HL-60/S4 treated with phorbol 12-myristate 13-acetate at 8.2 ng/mL for 4 days and 3 days (cell line): Measurements from ENCODE around the gene ZNF800.

Source experiments
- in situ Hi-C: fragments of 300-500 bp; cut with MboI; formaldehyde crosslinking; loops from 2 replicates; pipeline ENCODE4 v1.15.0; 2022; ENCODE audit warnings: low sequenced_read_pairs

The ZNF800 gene

DNA sequence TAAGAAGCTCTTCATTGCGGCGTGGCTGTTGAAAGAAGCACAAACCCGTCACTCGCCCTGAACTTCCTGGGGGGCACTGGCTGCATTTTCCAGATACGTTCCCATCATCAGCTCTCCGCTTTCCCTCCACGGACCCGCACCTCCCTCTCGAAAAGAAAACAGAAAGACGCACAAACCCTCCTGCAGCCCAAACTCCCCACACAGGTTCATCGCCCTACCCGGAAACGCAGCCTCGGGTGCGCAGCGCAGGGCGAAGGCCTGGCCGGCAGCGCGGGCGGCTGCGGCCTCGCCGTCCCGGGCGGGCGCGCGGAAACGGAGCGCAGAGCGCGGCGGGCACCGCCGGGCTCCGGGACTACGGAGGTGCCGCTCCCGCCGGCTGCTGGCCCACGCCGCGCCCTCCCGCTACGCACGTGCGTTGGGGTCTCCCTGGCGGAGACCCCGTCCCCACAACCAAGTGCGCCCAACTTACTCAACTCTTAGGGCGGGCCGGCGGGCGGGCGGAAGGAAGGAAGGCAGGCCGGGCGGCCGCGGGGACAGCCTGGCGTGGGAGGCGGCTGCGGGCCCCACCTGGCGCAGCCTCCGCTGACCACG is 822 bp downstream of the ZNF800 start:
- in situ Hi-C loops, result no loop called here

DNA sequence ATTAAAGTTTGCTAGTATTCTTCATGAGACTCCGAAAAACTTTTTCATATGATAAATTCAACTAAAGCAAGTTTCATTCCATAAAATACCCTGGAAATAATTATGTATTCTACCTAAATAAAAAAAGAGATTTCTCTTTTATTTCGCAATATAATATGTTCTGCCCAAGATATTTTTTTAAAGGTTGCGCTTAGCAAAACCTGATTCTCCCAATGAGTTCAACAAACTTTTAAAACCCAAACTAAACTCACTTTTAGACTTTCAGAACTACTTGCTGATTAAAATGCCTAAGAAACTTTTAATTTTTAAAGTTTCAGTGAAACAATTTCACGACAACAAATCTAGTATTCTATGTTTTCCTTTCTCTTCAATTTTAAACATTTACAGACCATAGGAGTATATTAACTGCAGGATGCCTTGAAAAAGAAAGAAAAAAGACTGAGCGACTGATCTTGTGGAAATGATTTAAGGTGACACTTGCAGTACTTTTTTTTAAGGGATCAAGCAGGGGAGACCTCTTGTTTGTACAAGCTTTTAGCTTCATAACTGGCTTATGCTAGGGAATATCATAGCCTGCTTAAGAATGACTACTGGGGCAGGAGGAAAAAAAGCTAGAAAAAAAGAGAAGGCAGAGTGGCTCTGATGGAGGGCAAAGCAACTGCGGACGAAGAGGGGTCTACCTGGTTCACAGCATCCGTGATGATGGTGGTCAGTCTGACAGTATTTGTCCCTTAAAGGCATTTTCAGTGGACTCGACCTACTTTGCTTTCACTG is 1.5 kb downstream of the ZNF800 start:
- in situ Hi-C loops, result no loop called here

DNA sequence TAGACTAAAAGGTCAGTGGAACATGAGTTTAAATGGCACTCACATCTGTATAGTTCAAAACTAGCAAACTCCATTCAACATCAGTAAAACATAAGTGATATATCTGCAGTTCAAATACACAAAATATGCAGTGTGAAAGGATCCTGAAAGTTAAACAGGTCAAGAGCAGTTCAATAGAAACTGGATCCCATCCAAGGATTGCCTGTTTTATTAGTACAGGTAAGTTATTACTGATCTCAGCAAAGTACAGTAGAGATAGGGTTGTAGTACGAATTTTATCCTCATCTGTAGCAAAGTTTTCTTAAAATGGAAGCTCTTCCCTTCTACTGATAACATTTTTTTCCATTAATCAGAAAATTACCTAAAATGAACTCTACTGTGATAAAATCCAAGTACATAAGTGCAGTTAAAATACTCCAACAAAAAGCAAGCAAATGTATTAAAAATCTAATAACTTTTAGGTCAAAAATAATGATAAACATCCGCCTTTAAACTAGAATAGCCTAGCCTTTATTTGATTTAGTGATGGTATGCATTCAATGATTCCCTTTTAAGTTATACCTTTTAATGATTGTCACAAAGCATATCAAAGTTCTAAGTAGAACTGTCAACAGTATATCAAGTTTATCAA is 2.2 kb downstream of the ZNF800 start:
- in situ Hi-C loops, result no loop called here

DNA sequence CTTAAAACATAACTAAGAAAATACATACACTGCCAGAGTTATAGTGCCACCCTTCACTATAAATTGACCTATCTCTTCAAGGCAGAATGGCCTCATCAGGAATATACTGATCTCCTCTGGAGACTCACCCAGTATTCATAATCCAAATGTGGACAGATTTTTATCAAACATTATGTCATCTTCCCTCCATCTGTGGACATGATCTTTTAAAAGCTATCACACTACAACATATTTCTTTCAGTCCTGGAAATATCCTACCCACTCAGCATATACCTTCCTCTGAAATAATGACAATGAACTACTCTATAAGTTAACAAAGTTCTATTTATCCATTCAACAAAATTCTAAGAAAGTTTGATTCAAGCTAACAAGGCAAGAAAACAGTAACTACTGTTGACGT is 3.2 kb downstream of the ZNF800 start:
- in situ Hi-C loops, result no loop called here

DNA sequence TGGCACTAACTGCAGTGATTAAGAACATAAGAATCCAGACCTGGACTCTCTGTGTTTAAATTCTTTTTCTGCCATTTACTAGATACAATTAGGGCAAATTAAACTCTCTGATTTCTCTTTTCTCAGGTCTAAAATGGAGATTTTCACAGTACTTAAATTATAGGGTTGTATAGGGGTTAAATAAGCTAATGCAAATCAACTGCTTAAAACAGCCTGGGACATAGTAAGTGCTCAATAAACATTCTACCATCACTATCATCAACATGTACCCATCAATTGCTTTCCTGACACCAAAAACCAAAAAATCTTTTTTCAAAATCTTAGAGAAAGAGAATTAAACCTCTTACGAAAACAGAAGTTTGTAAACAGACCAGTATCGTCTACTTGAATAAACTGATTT is 4.5 kb downstream of the ZNF800 start:
- in situ Hi-C loops, result no loop called here

DNA sequence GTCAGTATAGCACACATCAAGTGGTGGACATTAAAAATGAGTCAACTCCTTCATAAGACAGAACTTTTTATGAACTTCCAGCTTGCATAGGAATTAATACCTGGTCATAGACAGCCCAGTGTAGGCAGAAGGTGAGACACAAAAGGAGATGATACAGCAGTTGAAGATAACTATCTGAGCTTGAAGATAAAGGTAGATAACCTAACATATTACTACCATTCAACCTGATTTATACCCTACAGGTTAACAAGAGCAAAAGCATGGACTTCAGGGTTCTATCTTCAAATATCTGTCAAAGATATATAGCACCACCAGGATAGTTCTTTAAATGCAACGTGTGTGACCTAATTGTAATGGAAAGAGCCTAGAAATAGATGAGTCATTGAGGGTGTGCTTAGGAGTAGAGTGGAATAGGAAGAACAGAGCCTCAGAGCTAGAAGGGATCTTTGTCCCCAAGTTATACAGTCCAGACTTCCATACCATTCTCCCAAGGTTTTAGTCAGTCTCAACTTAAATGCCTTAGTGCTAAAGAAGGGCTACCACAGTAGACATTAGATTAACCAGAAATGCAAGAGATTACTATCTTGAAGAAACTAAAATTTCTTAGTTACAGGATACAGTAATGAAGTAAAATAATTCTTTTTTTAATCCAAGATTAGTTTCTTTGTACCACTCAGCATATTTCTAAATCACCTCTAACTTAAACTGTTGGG is 9.2 kb downstream of the ZNF800 start:
- in situ Hi-C loops, result no loop called here

DNA sequence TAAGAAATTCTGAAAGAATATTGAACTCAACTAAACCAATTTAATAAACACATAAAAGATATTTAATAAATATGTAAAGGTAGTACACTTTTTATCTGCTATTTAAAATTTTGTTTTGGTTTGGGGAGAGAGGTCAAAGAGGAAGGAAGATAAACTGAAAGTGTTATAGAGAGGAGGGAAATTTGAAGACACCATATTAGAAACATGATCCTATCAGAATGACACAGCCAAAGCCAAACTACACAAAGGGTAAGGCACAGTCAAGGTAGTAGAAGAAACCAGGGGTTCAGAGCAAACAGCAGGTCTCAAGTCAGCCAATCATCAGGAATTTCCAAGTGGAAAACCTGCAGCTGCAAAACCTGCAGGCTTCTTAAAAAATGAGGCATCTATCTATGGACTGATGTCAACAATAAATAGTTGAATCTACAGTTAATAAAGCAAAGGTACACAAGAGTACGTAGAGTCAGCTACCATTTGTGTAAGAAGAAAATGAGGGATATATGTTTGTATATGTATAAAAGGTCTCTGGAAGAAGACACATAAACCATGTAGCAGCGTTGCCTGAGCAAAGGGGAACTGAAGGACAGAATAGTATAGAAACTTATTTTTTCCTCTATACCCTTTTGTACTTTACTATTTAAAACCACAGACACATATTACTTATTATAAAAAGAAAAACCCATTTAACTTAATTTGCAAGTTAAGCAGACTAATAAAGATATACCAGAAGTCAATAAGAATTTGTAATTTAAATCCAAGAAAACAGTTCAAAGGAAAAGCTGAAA is 10.0 kb downstream of the ZNF800 start:
- in situ Hi-C loops, result no loop called here

DNA sequence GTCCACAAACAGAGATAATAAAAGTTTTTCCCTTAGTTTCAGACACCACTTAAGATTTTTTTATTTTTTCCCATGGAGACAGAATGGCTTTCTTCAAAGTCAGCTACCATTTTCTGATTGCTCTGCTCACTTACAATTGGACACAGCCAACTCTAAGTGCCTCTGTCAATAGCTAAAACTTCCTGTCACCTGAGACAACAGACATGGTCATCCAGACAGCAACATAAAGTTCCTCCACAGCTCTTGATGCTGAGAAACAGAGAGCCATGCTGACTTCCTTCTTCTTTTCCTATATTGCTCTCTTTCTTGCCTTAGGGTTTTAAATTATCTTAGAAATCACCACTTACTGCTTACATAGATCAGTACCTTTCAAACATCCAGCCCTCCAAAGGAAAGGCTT is 12.0 kb downstream of the ZNF800 start:
- in situ Hi-C loops, result no loop called here

DNA sequence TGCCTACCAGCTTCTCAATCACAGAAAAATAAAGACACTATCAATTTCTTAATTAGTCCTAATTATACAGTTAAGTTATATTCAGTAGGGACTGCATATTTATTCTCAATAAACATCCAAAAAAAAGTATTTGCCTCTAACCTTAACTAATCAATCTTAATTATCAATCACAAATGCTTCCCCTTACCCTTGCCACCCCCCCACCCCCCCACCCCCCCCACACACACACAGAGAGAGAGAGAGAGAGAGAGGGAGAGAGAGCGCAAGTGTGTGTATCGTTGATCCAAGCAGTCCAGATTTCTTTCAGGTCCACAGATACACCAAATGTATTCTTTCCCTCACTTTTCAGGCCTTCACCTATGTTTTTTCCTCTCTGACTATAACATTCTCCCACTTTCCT is 12.9 kb downstream of the ZNF800 start:
- in situ Hi-C loops, result no loop called here

DNA sequence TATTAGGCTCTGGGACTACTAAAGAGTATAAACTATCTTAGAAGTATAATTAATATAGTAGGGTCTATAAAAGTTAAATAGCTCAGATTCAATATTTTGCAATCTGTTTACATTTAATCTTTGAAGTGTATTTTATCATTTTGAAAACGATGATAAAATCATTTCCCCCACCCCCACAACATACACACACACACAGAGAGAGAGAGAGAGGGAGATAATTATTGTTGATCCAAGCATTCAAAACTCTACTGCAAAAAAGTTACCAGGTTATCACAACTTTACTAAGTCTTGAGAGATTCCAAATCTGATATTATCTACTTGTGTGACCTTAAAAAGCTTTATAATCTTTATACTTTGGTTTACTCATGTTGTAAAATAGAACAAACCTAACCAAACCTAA is 14.0 kb downstream of the ZNF800 start:
- in situ Hi-C loops, result no loop called here

DNA sequence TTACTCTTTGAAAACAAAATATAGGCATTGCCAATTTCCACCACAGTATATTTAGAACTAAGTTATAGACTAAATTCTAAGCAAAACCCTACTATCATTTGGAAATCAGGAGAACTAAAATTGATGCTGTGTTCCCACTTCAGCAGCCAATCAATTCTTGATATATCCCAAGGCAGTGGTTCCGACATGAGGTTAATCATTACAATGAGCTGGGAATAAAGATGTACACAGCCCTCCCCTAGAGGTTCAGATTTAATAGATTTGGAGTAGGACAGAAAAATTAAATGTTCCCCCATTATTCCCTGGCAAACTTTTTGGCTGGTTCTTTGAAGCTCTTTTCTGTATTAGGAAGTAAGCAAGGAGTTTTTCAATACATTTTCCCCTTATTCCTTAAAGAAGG is 15.1 kb downstream of the ZNF800 start:
- in situ Hi-C loops, result no loop called here

DNA sequence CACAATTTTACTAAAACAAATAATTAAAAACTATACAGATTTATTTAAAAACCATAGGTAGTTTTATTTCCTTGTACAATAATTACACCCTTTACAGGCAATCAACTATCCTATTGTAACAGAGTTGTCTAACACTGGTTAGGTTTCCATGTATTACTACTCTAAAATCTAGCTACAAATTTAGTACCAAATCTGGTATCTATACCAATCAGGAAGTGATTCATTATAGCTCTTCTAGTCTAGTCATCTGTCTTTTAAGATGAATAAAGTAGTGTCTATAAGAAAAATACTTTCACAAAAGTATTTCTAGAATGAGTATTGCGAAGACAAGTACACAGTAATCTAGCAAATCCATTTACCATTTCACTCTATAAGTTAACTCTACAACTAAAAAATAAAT is 16.9 kb downstream of the ZNF800 start:
- in situ Hi-C loops, result no loop called here

DNA sequence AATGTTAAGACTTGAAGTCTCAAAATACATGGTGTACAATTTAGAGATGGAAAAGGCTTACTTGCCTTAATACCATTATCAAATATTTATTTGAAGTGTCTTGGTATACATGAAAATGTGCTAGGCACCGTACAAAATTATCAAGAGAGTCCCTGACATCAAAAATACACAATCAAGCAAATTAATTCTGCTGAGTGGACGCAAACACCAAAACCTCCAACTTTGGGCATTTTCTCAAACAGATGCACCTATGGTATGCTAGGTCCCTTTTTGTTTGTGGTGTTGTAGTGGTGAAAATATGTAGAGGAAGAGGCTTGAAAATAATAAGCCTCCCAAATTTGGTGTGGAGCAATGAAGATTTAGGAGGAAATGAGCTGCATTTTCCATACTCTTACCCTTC is 24.8 kb downstream of the ZNF800 start:
- in situ Hi-C loops, result no loop called here

DNA sequence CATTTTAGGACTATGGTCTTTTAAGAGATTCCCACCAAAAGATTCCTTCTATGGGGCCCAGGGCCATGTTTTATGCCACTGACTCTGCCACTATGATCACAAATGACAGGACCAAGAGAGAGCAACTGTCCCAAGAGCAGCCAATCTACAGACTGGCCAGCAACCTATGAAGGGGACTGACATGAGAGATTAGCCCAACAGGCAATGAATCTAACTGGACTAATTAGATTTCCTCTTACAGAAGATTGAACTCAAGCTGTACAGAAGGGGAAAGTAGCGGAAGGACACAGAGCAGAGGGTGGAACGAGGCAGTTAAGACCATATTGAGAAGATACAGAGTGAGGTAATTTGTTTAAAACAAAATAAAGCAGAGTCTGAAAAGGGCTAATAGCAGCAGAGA is 25.8 kb downstream of the ZNF800 start:
- in situ Hi-C loops, result no loop called here

DNA sequence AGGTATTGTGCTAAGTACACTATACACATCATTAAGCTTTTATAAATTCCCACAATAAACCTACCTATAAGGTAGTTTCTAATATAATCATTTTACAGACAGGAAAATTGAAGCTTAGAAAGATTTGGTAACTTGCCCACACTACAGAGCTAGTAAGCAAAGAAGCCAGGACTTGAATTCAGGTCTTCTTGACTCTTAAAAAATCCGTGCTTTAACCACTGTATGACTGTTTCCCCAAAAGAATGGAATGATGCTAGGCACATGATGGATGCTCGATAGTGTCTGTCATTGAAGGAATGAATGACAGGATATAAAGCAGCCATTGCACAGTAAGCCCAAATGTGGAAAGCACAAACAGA is 26.6 kb downstream of the ZNF800 start:
- in situ Hi-C loops, result no loop called here

DNA sequence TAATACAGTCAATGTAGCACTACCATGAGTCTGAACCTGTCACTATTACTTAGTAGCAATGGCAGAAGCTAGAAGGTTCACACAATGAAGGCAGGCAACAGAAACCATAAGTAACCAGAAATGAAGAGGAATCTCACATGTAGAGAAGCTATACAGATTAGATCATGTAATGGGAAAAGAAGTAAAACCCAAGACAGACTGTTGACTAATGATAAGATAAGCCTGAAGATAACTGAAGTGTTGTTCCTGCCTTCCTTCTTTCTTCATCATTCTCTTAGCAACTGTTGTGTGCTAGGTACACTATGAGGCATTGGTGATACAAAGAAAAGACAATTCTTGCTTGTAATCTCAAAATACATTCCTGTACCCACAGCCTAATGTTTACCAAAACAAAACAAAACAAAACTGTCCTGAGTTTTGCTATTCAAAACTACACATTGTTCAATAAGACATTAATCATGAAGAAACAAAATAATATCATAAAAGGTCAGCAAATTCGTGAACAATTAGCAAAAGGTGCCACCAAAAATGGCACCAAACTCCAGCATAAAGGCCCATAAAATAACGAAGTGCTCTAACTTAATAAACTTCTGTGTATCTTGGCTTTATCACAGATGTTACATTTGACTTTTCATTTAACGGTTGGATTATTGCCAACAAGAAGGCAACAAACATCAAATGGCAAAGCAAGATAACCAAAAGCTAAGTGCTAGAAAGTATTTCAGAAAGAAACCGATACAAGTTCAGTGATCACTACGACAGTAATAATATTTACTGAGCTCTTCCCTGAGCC is 27.1 kb downstream of the ZNF800 start:
- in situ Hi-C loops, result no loop called here

DNA sequence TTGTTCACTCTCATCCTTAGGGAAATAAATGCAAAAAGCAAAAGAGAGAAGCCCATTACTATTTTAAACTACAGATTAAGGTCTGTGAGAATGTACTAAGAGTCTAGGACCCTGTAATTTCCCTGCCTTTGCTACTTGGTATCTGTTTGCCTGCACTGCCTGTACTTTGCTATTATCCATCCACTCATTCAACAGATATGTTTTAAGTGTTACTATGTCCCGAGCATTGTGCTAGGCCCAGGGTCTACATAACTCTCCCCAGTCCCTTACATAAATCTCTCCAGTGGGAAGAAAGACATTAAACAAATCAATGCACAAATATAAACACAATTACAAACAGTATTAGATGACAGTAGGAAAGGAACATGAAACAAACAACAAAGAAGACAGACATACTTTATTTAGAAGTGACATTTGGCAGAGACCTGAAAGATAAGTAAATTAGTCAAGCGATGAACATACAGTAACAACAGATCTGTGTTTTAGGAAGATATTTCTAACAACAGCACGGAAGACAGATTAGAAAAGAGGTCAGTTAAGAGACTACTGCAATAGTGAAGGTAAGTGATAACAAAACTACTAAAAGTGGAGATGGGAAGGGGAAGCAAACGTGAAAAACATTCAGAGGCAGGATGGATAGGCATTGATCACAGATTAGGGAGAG is 30.0 kb downstream of the ZNF800 start:
- in situ Hi-C loops, result no loop called here

DNA sequence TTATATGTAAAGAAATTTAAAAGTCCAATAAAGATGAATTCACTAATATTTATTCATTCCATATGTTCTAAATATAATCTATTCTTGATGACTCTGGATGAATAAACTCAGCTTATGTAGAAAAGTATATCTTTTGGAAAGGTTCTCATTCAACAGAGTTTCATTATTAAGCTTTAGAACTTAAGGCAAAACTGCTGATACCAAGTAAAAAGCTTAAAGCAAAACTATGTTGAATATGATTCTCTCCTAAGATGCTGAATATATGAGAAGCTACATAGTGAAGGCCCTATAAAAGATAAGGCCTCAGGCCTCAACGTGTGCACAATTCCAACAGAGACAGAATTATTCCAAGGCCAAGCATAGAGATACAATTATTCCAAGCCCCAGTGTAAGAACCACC is 30.8 kb downstream of the ZNF800 start:
- in situ Hi-C loops, result no loop called here

DNA sequence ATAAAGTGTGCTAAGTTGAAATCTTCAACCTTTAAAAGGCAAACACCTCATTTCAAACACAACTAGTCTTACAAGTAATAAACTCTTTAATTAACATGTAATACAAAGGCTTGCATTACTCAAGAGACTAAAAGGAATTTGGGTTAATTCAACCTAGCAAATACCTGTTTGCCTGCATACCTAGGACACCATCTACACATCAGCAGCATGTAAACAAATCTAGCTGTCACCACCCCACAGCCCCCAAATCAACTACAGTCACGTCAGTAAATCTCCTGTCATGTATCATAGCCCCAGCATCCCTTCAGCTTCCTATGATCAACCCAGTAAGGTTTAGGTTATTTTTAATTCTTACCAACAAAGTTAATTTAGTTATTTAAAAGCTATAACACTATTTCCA is 33.5 kb downstream of the ZNF800 start:
- in situ Hi-C loops, result no loop called here

DNA sequence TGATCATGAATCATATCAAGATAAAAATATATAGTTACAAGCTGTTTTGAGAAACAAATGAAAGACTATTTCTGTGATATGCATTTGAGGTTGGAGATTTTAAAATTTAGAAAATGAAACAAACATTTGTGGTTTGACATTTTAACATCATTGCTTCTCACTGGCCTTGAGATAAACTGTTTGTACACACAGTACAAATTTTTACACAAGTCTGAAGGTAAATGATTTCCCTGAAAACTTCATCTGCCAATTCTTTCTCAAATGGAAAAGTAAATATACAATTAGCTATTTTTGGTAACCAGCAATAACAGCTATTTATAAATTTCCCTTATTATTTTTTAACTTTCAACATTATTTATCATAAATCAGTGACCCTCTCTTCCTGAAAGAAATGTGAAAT is 38.6 kb downstream of the ZNF800 start:
- in situ Hi-C loops, result no loop called here
